Keratinocyte (primary cell): ENCODE measurements around the gene CXCR6. TPM values are rescaled to one million over a fixed set of nuclear protein-coding genes. Genes with fewer than 3 reads are reported as not detected.

ENCODE experiments used
- DNase-seq: peaks from one replicate; pipeline ENCODE4 v3.0.0-alpha.2; 2011; ENCODE audit warnings: low read depth, missing footprints, low spot score
- FAIRE-seq: peaks from 2 replicates; lab custom pipeline; 2011; peaks lifted over from hg19 to GRCh38; lab: Jason Lieb, UNC
- H2AFZ ChIP-seq: 2 replicates; pipeline ENCODE4 v1.6.0; 2012; ENCODE audit warnings: low read length, control low read depth, inconsistent platforms; ENCODE audit not compliant: control insufficient read depth
- H3K27ac ChIP-seq: 2 replicates; pipeline ENCODE4 v1.5.1; 2011; ENCODE audit warnings: low read length; ENCODE audit not compliant: control insufficient read depth, insufficient read depth
- H3K27me3 ChIP-seq: 3 replicates; pipeline ENCODE4 v1.6.0; 2011; ENCODE audit warnings: low read length; ENCODE audit not compliant: control insufficient read depth, insufficient read depth; ENCODE audit errors: extremely low read depth
- H3K36me3 ChIP-seq, 2 experiments: 2 replicates in 1 of 2; 3 replicates in 1 of 2; pipeline ENCODE4 v1.5.1; 2011; ENCODE audit warnings: low read length in 2 of 2, mild to moderate bottlenecking in 1 of 2; ENCODE audit not compliant: control insufficient read depth in 2 of 2, insufficient read depth in 2 of 2; ENCODE audit errors: extremely low read depth in 1 of 2
- H3K4me1 ChIP-seq: 3 replicates; pipeline ENCODE4 v1.5.1; 2011; ENCODE audit warnings: low read length; ENCODE audit not compliant: control insufficient read depth, insufficient read depth; ENCODE audit errors: extremely low read depth
- H3K4me2 ChIP-seq: 3 replicates; pipeline ENCODE4 v1.6.0; 2011; ENCODE audit warnings: low read depth, low read length; ENCODE audit not compliant: control insufficient read depth, insufficient read depth; ENCODE audit errors: extremely low read depth
- H3K4me3 ChIP-seq, 3 experiments: fragments of 200-600 bp in 1 of 3; sonication (generic) in 1 of 3; 2 replicates in 2 of 3; 3 replicates in 1 of 3; pipeline ENCODE4 v1.5.1; 2011 to 2016; ENCODE audit warnings: low read length in 3 of 3, mild to moderate bottlenecking in 3 of 3, control low read depth in 2 of 3, inconsistent platforms in 1 of 3, low read depth in 1 of 3, mixed read lengths in 1 of 3, mixed run types in 1 of 3, moderate library complexity in 1 of 3; ENCODE audit not compliant: control insufficient read depth in 2 of 3, insufficient read depth in 2 of 3; ENCODE audit errors: extremely low read depth in 1 of 3
- H3K79me2 ChIP-seq: 2 replicates; pipeline ENCODE4 v1.6.0; 2012; ENCODE audit warnings: low read length; ENCODE audit not compliant: control insufficient read depth, insufficient read depth
- H3K9ac ChIP-seq: 3 replicates; pipeline ENCODE4 v1.6.0; 2011; ENCODE audit warnings: low read length; ENCODE audit not compliant: control insufficient read depth, insufficient read depth; ENCODE audit errors: extremely low read depth
- H3K9me1 ChIP-seq: 3 replicates; pipeline ENCODE4 v1.6.0; 2011; ENCODE audit warnings: low read length; ENCODE audit not compliant: control insufficient read depth, insufficient read depth; ENCODE audit errors: extremely low read depth
- H3K9me3 ChIP-seq: 2 replicates; pipeline ENCODE4 v1.5.1; 2012; ENCODE audit warnings: low read depth, low read length; ENCODE audit not compliant: control insufficient read depth
- H4K20me1 ChIP-seq: 3 replicates; pipeline ENCODE4 v1.6.0; 2011; ENCODE audit warnings: low read length; ENCODE audit not compliant: control insufficient read depth, insufficient read depth; ENCODE audit errors: extremely low read depth
- CTCF ChIP-seq, 3 experiments: IDR thresholded peaks in 1 of 3; conservative IDR thresholded peaks in 1 of 3; optimal IDR thresholded peaks in 1 of 3; 2 replicates in 2 of 3; 3 replicates in 1 of 3; pipeline versions ENCODE3 to v1.5.1; 2011; ENCODE audit warnings: low read length in 3 of 3, mild to moderate bottlenecking in 3 of 3, moderate library complexity in 2 of 3, control low read depth in 1 of 3, inconsistent platforms in 1 of 3; ENCODE audit not compliant: insufficient read depth in 2 of 3; ENCODE audit errors: extremely low read depth in 1 of 3
- EZH2 ChIP-seq: IDR thresholded peaks from one replicate; pipeline ENCODE4 v1.6.1; 2012; ENCODE audit warnings: inconsistent platforms, mild to moderate bottlenecking, low read length, moderate library complexity
- dilution Hi-C: fragments of 300-500 bp; cut with MboI; formaldehyde crosslinking; loops from one replicate; pipeline ENCODE4 v1.7.0; 2020; ENCODE audit warnings: low sequenced_read_pairs; ENCODE audit not compliant: extremely low pct_ligation_motif_present
- polyA plus RNA-seq, 5 experiments: library from polyadenylated mRNA; depleted of rRNA in 3 of 5; stranded (reverse) in 3 of 5; stranded (forward) in 1 of 5; unstranded in 1 of 5; fragments of >200 nt; gene quantifications; 1 replicate in 1 of 5; 2 replicates in 3 of 5; 3 replicates in 1 of 5; pipeline versions ENCODE4 v1.2.1 to v1.2.3, GENCODE V29; 2011 to 2012; ENCODE audit warnings: missing spikeins in 2 of 5, low read depth in 1 of 5, low replicate concordance in 1 of 5

CXCR6 gene
- polyA plus RNA-seq, 1 donor (not counting 4 experiments of a cell fraction or from before 2014, with no cell fraction given), result not detected

GRCh38 chr3:45952456-45952855 is 9.2 kb downstream of the CXCR6 start:
- Histone ChIP-seq H3K4me2 (no peak overlapping the region), H3K9ac (no peak overlapping the region), H4K20me1 (no peaks in the 10 kb centered on the region), H3K9me3 (no peaks in the 10 kb centered on the region), H3K9me1 (no peaks in the 10 kb centered on the region), H3K4me1 (peaks cover 3% of the 10 kb centered on the region), H3K27ac (no peak overlapping the region), H3K4me3 (no peak overlapping the region), H3K36me3 (peaks cover 24 to 46% of the 10 kb centered on the region in 2 experiments), H3K79me2 (no peaks in the 10 kb centered on the region), H3K27me3 (no peaks in the 10 kb centered on the region), H2AFZ (no peak overlapping the region)
- dilution Hi-C loops, result no loop called here
- no peak for TF ChIP-seq EZH2
- TF ChIP-seq CTCF (optimal IDR thresholded peaks at IDR 0.05 in 1 of 3, IDR thresholded peaks at IDR 0.05 in 1 of 3, conservative IDR thresholded peaks at IDR 0.05 in 1 of 3; ENCODE audit: extremely low read depth in 1 of 3, insufficient read depth in 2 of 3, low read length in 3 of 3), result no peak
- FAIRE-seq (no peak), DNase-seq (no peak)

- dilution Hi-C loops, result no loop called here
- H3K9ac ChIP-seq, result no peak overlapping the region
Observed at GRCh38 chr3:45953536-45953935, 10.3 kb downstream of the CXCR6 start.

More at GRCh38 chr3:45953536-45953935, 10.3 kb downstream of the CXCR6 start:
- FAIRE-seq (no peak), DNase-seq (no peak)
- Histone ChIP-seq H3K9me3 (no peaks in the 10 kb centered on the region), H3K27me3 (no peaks in the 10 kb centered on the region), H2AFZ (no peak overlapping the region), H3K4me2 (no peak overlapping the region), H4K20me1 (no peaks in the 10 kb centered on the region), H3K36me3 (peaks cover 34 to 51% of the 10 kb centered on the region in 2 experiments), H3K4me3 (no peak overlapping the region), H3K9me1 (no peaks in the 10 kb centered on the region), H3K27ac (no peak overlapping the region), H3K79me2 (no peaks in the 10 kb centered on the region), H3K4me1 (peaks cover 3% of the 10 kb centered on the region)
- no peak for TF ChIP-seq EZH2
- no peak for TF ChIP-seq CTCF (optimal IDR thresholded peaks at IDR 0.05 in 1 of 3, IDR thresholded peaks at IDR 0.05 in 1 of 3, conservative IDR thresholded peaks at IDR 0.05 in 1 of 3; ENCODE audit: extremely low read depth in 1 of 3, insufficient read depth in 2 of 3, low read length in 3 of 3)
